ES-I3 (cell line): ENCODE data around the gene CD1D.

ENCODE experiments used
- H3K36me3 ChIP-seq: 2 replicates; pipeline ENCODE4 v1.6.1; 2013; ENCODE audit warnings: mild to moderate bottlenecking, low read length, control low read depth, moderate library complexity; ENCODE audit not compliant: insufficient read depth
- H3K4me1 ChIP-seq: 2 replicates; pipeline ENCODE4 v1.6.1; 2013; ENCODE audit warnings: mild to moderate bottlenecking, control low read depth, low read length; ENCODE audit not compliant: insufficient read depth
- H3K9ac ChIP-seq: 2 replicates; pipeline ENCODE4 v1.6.1; 2013; ENCODE audit warnings: low read depth, mild to moderate bottlenecking, low read length, moderate library complexity
- H3K9me3 ChIP-seq: 2 replicates; pipeline ENCODE4 v1.6.1; 2013; ENCODE audit warnings: mild to moderate bottlenecking, low read length, moderate library complexity; ENCODE audit not compliant: control insufficient read depth, insufficient read depth

Gene CD1D

DNA sequence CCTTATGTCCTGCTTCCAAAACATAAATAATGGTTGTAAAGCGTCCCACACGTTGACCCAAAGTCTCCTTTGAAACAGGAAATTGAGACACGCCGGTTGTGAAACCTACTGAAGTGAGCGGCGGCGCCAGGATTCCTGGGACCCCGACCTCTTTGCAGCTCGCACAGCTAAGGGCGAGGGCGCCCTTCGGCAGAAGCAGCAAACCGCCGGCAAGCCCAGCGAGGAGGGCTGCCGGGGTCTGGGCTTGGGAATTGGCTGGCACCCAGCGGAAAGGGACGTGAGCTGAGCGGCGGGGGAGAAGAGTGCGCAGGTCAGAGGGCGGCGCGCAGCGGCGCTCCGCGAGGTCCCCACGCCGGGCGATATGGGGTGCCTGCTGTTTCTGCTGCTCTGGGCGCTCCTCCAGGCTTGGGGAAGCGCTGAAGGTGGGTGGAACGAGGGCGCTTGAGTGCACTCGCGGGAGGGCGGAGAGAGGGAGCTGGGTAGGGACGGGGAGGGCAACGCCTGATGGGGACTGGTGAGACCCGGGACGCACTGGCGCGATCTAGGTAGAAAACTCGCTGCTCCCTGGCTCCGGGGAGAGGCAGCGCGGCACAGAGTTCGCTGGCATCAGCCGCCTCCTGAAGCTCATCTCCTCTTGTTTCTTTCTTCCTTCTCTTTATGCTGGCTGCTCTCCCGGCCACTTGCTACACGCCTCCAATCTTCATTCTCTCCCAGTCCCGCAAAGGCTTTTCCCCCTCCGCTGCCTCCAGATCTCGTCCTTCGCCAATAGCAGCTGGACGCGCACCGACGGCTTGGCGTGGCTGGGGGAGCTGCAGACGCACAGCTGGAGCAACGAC lies at the start of gene CD1D:
TSS of gene CD1D (plus strand) at position 155 of the 836 bp plus-strand sequence. CDS start at position 362, 207 bp downstream.
- no peaks in the 10 kb centered on the region for H3K9me3 ChIP-seq
- H3K36me3 ChIP-seq = no peaks in the 10 kb centered on the region
- peak within 1 kb of the TSS; percentile 79 for H3K9ac ChIP-seq
- H3K4me1 ChIP-seq = peaks cover 5% of the 10 kb centered on the region; the same call in 1 of the 2 replicates

GRCh38 chr1:158131217-158131616 lies 49.5 kb upstream of the CD1D start:
- no peaks in the 10 kb centered on the region for H3K9me3 ChIP-seq
- no peak overlapping the region for H3K9ac ChIP-seq
- H3K36me3 ChIP-seq = no peaks in the 10 kb centered on the region
- H3K4me1 ChIP-seq = no peaks in the 10 kb centered on the region

GRCh38 chr1:158140764-158141192 lies 39.9 kb upstream of the CD1D start:
- Histone ChIP-seq H3K9ac (no peak overlapping the region), H3K4me1 (peaks cover 5% of the 10 kb centered on the region; the same call in 1 of the 2 replicates), H3K9me3 (no peaks in the 10 kb centered on the region), H3K36me3 (no peaks in the 10 kb centered on the region)

- Histone ChIP-seq H3K4me1 (peaks cover 8% of the 10 kb centered on the region), H3K36me3 (no peaks in the 10 kb centered on the region), H3K9ac (no peak overlapping the region), H3K9me3 (no peaks in the 10 kb centered on the region)
Observed at GRCh38 chr1:158145173-158145719, 35.4 kb upstream of the CD1D start.

DNA sequence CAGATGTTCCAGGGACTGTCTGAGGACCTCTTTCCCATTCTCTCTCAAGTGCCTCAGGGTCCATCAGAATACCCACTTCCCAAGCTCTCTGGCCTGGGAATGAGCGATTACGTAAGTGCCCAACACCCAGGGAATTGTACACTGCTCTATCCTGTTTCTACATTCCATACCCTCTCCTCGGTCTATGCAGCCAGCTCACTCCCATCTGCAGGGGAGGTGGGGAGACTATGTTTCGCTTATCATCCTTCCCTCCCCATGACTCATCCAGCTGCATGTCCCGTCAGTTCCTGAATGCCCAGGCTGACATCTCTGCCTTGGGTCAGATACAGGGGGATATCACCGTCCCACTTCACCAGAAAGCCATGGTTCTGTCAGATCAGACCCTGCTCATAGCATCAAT lies 34.5 kb upstream of the CD1D start:
- Histone ChIP-seq H3K4me1 (peaks cover 3% of the 10 kb centered on the region; the same call in 1 of the 2 replicates), H3K9me3 (no peaks in the 10 kb centered on the region), H3K36me3 (no peaks in the 10 kb centered on the region), H3K9ac (no peak overlapping the region)

- Histone ChIP-seq H3K9ac (no peak overlapping the region), H3K4me1 (peaks cover 3% of the 10 kb centered on the region; the same call in 1 of the 2 replicates), H3K9me3 (no peaks in the 10 kb centered on the region)
Observed at GRCh38 chr1:158146739-158147138, 34.0 kb upstream of the CD1D start.

DNA sequence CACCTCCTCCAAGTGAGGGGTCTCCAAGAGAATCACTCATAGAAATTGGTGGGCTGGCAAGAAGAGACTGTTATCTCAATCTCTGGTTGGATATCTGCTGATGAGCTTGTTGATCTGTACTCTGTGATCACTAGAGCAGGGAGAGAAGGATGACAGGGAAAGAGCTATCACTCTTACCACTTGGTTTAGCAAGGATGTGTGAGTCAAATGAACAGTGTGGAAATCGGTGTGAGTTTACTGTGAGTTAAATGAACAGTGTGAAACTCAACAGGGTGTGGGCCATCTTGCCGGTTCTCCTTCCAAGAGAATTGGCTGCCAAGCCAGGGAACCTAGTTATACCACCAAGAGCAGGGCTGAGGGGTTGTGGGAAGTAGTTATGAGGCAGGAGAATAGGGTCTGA lies 33.3 kb upstream of the CD1D start:
- Histone ChIP-seq H3K4me1 (peaks cover 3% of the 10 kb centered on the region; the same call in 1 of the 2 replicates), H3K36me3 (no peaks in the 10 kb centered on the region), H3K9ac (no peak overlapping the region), H3K9me3 (no peaks in the 10 kb centered on the region)

More at GRCh38 chr1:158146739-158147138, 34.0 kb upstream of the CD1D start:
- no peaks in the 10 kb centered on the region for H3K36me3 ChIP-seq

GRCh38 chr1:158147869-158148268 lies 32.8 kb upstream of the CD1D start:
- no peaks in the 10 kb centered on the region for H3K9me3 ChIP-seq
- H3K4me1 ChIP-seq = peaks cover 3% of the 10 kb centered on the region; the same call in 1 of the 2 replicates
- no peaks in the 10 kb centered on the region for H3K36me3 ChIP-seq
- H3K9ac ChIP-seq = no peak overlapping the region

GRCh38 chr1:158148468-158148867 lies 32.2 kb upstream of the CD1D start:
- H3K36me3 ChIP-seq = no peaks in the 10 kb centered on the region
- peaks cover 3% of the 10 kb centered on the region; the same call in 1 of the 2 replicates for H3K4me1 ChIP-seq
- no peak overlapping the region for H3K9ac ChIP-seq

GRCh38 chr1:158149175-158149574 lies 31.5 kb upstream of the CD1D start:
- Histone ChIP-seq H3K9ac (peak overlapping the region; percentile 53; the same call in 1 of the 2 replicates), H3K9me3 (no peaks in the 10 kb centered on the region), H3K4me1 (peaks cover 4% of the 10 kb centered on the region; the same call in 1 of the 2 replicates), H3K36me3 (no peaks in the 10 kb centered on the region)

More at GRCh38 chr1:158148468-158148867, 32.2 kb upstream of the CD1D start:
- H3K9me3 ChIP-seq = no peaks in the 10 kb centered on the region

GRCh38 chr1:158149577-158150269 lies 31.0 kb upstream of the CD1D start:
- peaks cover 9% of the 10 kb centered on the region; the same call in 1 of the 2 replicates for H3K4me1 ChIP-seq
- no peaks in the 10 kb centered on the region for H3K36me3 ChIP-seq
- peak overlapping the region; percentile 53; the same call in 1 of the 2 replicates for H3K9ac ChIP-seq
- H3K9me3 ChIP-seq = no peaks in the 10 kb centered on the region

- Histone ChIP-seq H3K9me3 (no peaks in the 10 kb centered on the region), H3K36me3 (no peaks in the 10 kb centered on the region), H3K4me1 (peaks cover 13% of the 10 kb centered on the region; the same call in 1 of the 2 replicates), H3K9ac (no peak overlapping the region)
Observed at GRCh38 chr1:158150523-158150922, 30.2 kb upstream of the CD1D start.

DNA sequence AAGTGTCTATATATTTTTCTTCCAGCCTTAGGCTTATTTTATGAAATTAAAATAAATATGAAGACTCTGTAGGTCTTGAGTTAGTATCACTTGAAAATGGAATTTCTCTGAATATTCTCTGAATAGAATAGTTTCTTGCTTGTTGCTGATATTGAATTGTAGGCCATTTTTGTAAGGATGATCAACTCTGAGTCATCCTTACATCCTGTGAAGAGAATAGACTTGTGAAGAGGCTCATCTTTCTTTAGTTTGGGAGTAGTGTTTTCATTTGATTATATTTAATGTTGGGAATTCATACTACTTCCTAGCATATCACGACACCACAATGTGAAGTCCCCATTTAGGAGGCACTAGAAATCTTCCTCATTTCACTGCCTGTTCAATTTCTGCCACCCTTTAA lies 27.5 kb upstream of the CD1D start:
- Histone ChIP-seq H3K4me1 (peaks cover 10% of the 10 kb centered on the region; the same call in 1 of the 2 replicates), H3K9ac (no peak overlapping the region), H3K36me3 (no peaks in the 10 kb centered on the region), H3K9me3 (no peaks in the 10 kb centered on the region)

GRCh38 chr1:158153746-158154444 lies 26.8 kb upstream of the CD1D start:
- Histone ChIP-seq H3K4me1 (peaks cover 10% of the 10 kb centered on the region; the same call in 1 of the 2 replicates), H3K36me3 (no peaks in the 10 kb centered on the region), H3K9me3 (no peaks in the 10 kb centered on the region), H3K9ac (no peak overlapping the region)
